Psoas muscle (tissue), 8 donors: ENCODE results near the gene ACADL. TPM values are rescaled to one million over a fixed set of nuclear protein-coding genes. Genes with fewer than 3 reads are reported as not detected.

Experiments used
- ATAC-seq, 4 donors: fragments of 200-7000 bp; cut with Tn5 transposase; one replicate each; pipeline ENCODE4 v1.9.1; 2020; ENCODE audit warnings: moderate library complexity in 3 of 4, mild to moderate bottlenecking in 2 of 4
- DNase-seq, 2 donors: peaks; one replicate each; pipeline ENCODE4 v3.0.0-alpha.2; 2020
- H3K27ac ChIP-seq: fragments of 200-600 bp; one replicate; pipeline ENCODE4 v1.8.0; 2022
- H3K27me3 ChIP-seq, 3 donors: fragments of 200-600 bp in 1 of 3; one replicate each; pipeline versions ENCODE4 v1.6.1 to v1.8.0; 2013 to 2022; ENCODE audit warnings: low read length in 2 of 3, mild to moderate bottlenecking in 2 of 3, moderate library complexity in 1 of 3; ENCODE audit not compliant: insufficient read depth in 3 of 3
- H3K36me3 ChIP-seq, 2 donors: fragments of 200-600 bp in 1 of 2; one replicate each; pipeline versions ENCODE4 v1.6.1 to v1.8.0; 2013 to 2022; ENCODE audit warnings: low read depth in 1 of 2, mild to moderate bottlenecking in 1 of 2, moderate library complexity in 1 of 2; ENCODE audit not compliant: insufficient read depth in 1 of 2
- H3K4me1 ChIP-seq: fragments of 200-600 bp; one replicate; pipeline ENCODE4 v1.8.0; 2022
- H3K4me3 ChIP-seq: fragments of 200-600 bp; one replicate; pipeline ENCODE4 v1.8.0; 2022; ENCODE audit warnings: mild to moderate bottlenecking
- H3K9me3 ChIP-seq: fragments of 200-600 bp; one replicate; pipeline ENCODE4 v1.8.0; 2022
- CTCF ChIP-seq: fragments of 200-600 bp; IDR thresholded peaks from one replicate; pipeline ENCODE4 v1.8.0; 2022; ENCODE audit warnings: antibody characterized with exemption
- WGBS, 3 donors: extraction: QIAGEN DNeasy Blood & Tissue Kit; methylation state at CpG; one replicate each; pipeline versions ENCODE4 v1.1.6 to v1.1.7; 2013; 5-methylcytosine and 5-hydroxymethylcytosine counted together
- intact Hi-C, 2 donors: fragments of 100-400 bp; cut with DNase I; formaldehyde crosslinking; loops; one replicate each; pipeline versions ENCODE4 v1.11.0 to v1.14.2; 2022
- polyA plus RNA-seq, 3 donors: library from polyadenylated mRNA; stranded (reverse); fragments of 200-250 nt; gene quantifications; one replicate each; pipeline ENCODE4 v1.2.3, GENCODE V29; 2013
- total RNA-seq, 4 donors: library from RNA; stranded (reverse); fragmentation: NEBNext Ultra II Directional in 2 of 4; extraction: Animal tissue kit (Norgen Biotek cat#: 25700) in 2 of 4; gene quantifications; one replicate each; pipeline versions ENCODE4 v1.2.1 to v1.2.4, GENCODE V29; 2021 to 2023
- donor health status: healthy with polysubstance abuse.
- donor health status: DM: no; HTN: no; CAD: no; lungs with moderate emphysema.
- donor health status: Bipolar disorder and iron deficiency.
- donor health status: healthy.
- donor health status: DM: yes; HTN: yes; CAD: no.
- donor health status: DM: no; HTN: no; CAD: no.
- donor health status: DM: no; HTN: no; CAD: no.
- donor health status: DM: yes; HTN: yes; CAD: no.

Gene ACADL
- total and polyA plus RNA-seq, 7 donors, result 1.1 to 14.7 (median 6.8) TPM

GRCh38 chr2:210267698-210268097, 42.5 kb upstream of the ACADL start:
- ATAC-seq (no peak), DNase-seq (no peak)
- no peak overlapping the region for H3K27ac ChIP-seq
- H3K4me1 ChIP-seq, result no peaks in the 10 kb centered on the region
- no peaks in the 10 kb centered on the region for H3K9me3 ChIP-seq
- TF ChIP-seq CTCF, result no peak
- intact Hi-C loops, result no loop called here
- 80 to 97% (median 89%) methylated on average over 1 of the region's 1 CpG for WGBS, 3 donors
- H3K36me3 ChIP-seq, result no peaks in the 10 kb centered on the region
- H3K27me3 ChIP-seq, result no peaks in the 10 kb centered on the region
- H3K4me3 ChIP-seq, result no peak overlapping the region

- Histone ChIP-seq H3K27ac (no peak overlapping the region), H3K4me3 (no peak overlapping the region), H3K27me3 (no peaks in the 10 kb centered on the region), H3K9me3 (no peaks in the 10 kb centered on the region), H3K4me1 (no peaks in the 10 kb centered on the region), H3K36me3 (no peaks in the 10 kb centered on the region)
- intact Hi-C loops, result no loop called here
- 85 to 91% (median 85%) methylated on average over 1 of the region's 1 CpG for WGBS, 3 donors
- no peak for ATAC-seq
- no peak for DNase-seq
- no peak for TF ChIP-seq CTCF
These were observed 39.0 kb upstream of the ACADL start for GRCh38 chr2:210264282-210264681.

GRCh38 chr2:210263841-210264240, 38.6 kb upstream of the ACADL start:
- H3K27ac ChIP-seq, result no peak overlapping the region
- DNase-seq (no peak), ATAC-seq (no peak)
- H3K27me3 ChIP-seq, result no peaks in the 10 kb centered on the region
- WGBS, 3 donors, result 74 to 94% (median 82%) methylated on average over 2 of the region's 2 CpGs
- H3K9me3 ChIP-seq, result no peaks in the 10 kb centered on the region
- no peaks in the 10 kb centered on the region for H3K36me3 ChIP-seq
- no peaks in the 10 kb centered on the region for H3K4me1 ChIP-seq
- no peak for TF ChIP-seq CTCF
- H3K4me3 ChIP-seq, result no peak overlapping the region
- intact Hi-C loops, result no loop called here

GRCh38 chr2:210262036-210262435, 36.8 kb upstream of the ACADL start:
- no peak for DNase-seq

More at GRCh38 chr2:210262036-210262435, 36.8 kb upstream of the ACADL start:
- TF ChIP-seq CTCF, result no peak
- no peak overlapping the region for H3K27ac ChIP-seq
- H3K9me3 ChIP-seq, result no peaks in the 10 kb centered on the region
- no peaks in the 10 kb centered on the region for H3K27me3 ChIP-seq
- H3K4me1 ChIP-seq, result no peaks in the 10 kb centered on the region
- H3K4me3 ChIP-seq, result no peak overlapping the region
- 24 to 49% (median 43%) methylated on average over 2 of the region's 2 CpGs for WGBS, 3 donors
- H3K36me3 ChIP-seq, result no peaks in the 10 kb centered on the region
- intact Hi-C loops, result no loop called here
- no peak for ATAC-seq
